ENCODE data around the gene RFTN1. TPM values are rescaled to one million over a fixed set of nuclear protein-coding genes. Genes with fewer than 3 reads are reported as not detected.

RFTN1 gene
- total RNA-seq, 1 experiment from 2014 or later = 4.5 TPM

DNA sequence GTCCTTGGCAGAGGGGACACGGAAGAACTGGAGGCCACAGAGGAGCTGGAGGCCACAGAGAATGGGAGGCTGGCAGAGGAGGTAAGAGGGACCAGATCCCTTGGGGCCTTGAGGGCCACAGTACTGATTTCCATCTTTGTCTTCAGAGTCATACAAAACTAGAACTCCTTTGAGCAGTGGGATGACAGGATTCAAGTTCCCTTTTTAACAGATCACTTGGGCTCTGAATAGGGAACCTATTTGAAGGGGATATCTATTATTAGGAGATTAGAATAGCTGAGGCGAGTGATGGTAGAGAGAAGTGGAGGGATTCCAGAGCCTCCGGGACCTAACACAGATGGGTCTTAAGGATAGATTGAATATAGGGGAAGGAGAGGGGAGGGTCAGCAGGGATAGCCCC, 192.8 kb downstream of the RFTN1 start:
- Mint-ChIP-seq H3K27me3 (ENCODE audit: insufficient read depth, unreplicated experiment) (no peaks in the 10 kb centered on the region), H3K36me3 (ENCODE audit: insufficient read depth, unreplicated experiment) (no peaks in the 10 kb centered on the region), H3K4me1 (ENCODE audit: insufficient read depth, unreplicated experiment) (no peaks in the 10 kb centered on the region), H3K9me3 (ENCODE audit: unreplicated experiment) (no peaks in the 10 kb centered on the region), H3K4me3 (ENCODE audit: unreplicated experiment) (no peak overlapping the region), H3K27ac (ENCODE audit: low read depth, unreplicated experiment) (no peak overlapping the region)
- TF ChIP-seq, protein P1, sequence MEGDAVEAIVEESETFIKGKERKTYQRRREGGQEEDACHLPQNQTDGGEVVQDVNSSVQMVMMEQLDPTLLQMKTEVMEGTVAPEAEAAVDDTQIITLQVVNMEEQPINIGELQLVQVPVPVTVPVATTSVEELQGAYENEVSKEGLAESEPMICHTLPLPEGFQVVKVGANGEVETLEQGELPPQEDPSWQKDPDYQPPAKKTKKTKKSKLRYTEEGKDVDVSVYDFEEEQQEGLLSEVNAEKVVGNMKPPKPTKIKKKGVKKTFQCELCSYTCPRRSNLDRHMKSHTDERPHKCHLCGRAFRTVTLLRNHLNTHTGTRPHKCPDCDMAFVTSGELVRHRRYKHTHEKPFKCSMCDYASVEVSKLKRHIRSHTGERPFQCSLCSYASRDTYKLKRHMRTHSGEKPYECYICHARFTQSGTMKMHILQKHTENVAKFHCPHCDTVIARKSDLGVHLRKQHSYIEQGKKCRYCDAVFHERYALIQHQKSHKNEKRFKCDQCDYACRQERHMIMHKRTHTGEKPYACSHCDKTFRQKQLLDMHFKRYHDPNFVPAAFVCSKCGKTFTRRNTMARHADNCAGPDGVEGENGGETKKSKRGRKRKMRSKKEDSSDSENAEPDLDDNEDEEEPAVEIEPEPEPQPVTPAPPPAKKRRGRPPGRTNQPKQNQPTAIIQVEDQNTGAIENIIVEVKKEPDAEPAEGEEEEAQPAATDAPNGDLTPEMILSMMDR (IDR thresholded peaks at IDR 0.05; ENCODE audit: unreplicated experiment) = no peak
- ChIA-PET POLR2A (no interaction called here), CTCF (interaction anchor here (0.6 to 2.5 kb wide), 6 partner anchors 9 to 231 kb away, joined by 3 to 12 read pairs (median 4); no protein-coding TSS in a partner anchor)
- intact Hi-C loops (cut with micrococcal nuclease) = no loop called here
- BruUV-seq (replicated peaks) = no TSS peak
- DNase-seq (ENCODE audit: unreplicated experiment) = no peak

DNA sequence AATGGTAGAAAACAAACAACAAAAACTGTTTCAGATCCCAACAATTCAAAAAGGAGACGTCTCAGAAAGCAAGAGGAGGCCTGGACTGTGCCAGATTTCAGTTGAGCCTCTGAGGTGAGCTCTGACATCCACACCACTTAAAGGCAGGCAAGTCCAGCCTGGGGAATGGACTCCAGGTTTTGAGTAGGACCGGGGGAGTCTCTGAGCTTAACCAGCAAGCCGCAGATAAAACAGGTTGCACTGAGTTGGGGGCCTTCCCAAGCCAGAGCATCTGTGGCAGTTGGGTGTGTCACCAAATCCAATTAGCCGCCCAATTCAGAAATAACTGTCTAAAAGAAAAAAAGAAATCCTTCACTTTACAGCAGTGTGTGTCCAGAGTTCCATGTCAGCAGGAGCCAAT, 193.8 kb downstream of the RFTN1 start:
- H3K36me3 Mint-ChIP-seq (ENCODE audit: insufficient read depth, unreplicated experiment) = no peaks in the 10 kb centered on the region
- TF ChIP-seq, protein P1 (IDR thresholded peaks at IDR 0.05; ENCODE audit: unreplicated experiment) = no peak
- ChIA-PET CTCF (interaction anchor here (0.8 to 2.5 kb wide), 4 partner anchors 10 to 232 kb away, joined by 3 to 12 read pairs (median 6); no protein-coding TSS in a partner anchor), POLR2A (no interaction called here)
- no peak for DNase-seq (ENCODE audit: unreplicated experiment)
- intact Hi-C loops (cut with micrococcal nuclease) = no loop called here
- H3K27me3 Mint-ChIP-seq (ENCODE audit: insufficient read depth, unreplicated experiment) = no peaks in the 10 kb centered on the region
- no peaks in the 10 kb centered on the region for H3K9me3 Mint-ChIP-seq (ENCODE audit: unreplicated experiment)
- no TSS peak for BruUV-seq (replicated peaks)
- no peak overlapping the region for H3K4me3 Mint-ChIP-seq (ENCODE audit: unreplicated experiment)
- no peak overlapping the region for H3K27ac Mint-ChIP-seq (ENCODE audit: low read depth, unreplicated experiment)
- H3K4me1 Mint-ChIP-seq (ENCODE audit: insufficient read depth, unreplicated experiment) = no peaks in the 10 kb centered on the region

DNA sequence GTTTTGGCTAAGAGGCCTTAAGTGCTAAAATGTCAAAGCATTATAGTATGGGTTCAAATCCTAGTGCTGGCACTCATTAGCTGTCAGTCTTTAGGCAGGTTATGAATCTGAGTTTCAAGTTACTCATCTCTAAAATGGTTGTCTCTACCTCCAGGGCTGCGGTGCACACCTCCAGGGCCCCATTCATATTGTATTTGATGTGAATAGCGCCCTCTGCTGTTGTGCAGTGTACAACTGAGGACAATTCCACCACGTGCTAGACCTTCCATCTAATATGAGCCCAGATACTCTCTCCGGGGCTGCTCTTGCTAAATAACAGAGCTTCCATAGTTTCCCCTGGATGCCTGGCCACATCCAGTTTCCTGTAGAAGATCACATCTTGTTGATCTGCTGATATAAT, 194.2 kb downstream of the RFTN1 start:
- no peaks in the 10 kb centered on the region for H3K36me3 Mint-ChIP-seq (ENCODE audit: insufficient read depth, unreplicated experiment)
- no TSS peak for BruUV-seq (replicated peaks)
- CTCF ChIA-PET = interaction anchor here (0.7 to 2.5 kb wide), 5 partner anchors 10 to 67 kb away, joined by 3 to 12 read pairs (median 3); no protein-coding TSS in a partner anchor

DNA sequence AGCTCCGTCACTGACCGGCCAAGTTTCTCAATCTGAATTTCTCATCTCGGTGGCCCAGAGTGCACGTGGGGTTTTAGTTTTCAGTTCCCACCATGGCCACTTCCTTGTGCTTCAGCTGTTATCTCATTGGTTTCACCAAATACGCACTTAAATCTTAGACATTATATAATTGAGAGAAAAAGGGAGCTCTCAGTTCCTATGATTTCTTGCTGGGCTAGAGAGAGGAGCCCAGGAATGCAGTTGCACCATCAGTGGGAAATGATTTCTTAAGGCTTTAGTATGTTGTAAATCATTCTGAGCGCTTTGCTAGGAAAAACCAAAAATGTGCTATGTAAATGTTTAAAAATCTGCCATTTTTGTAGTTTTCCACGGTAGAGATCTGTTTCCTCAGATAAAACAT, 195.3 kb downstream of the RFTN1 start:
- BruUV-seq (replicated peaks) = no TSS peak
- no peaks in the 10 kb centered on the region for H3K36me3 Mint-ChIP-seq (ENCODE audit: insufficient read depth, unreplicated experiment)
- no peak overlapping the region for H3K4me3 Mint-ChIP-seq (ENCODE audit: unreplicated experiment)
- no peaks in the 10 kb centered on the region for H3K4me1 Mint-ChIP-seq (ENCODE audit: insufficient read depth, unreplicated experiment)
- H3K27me3 Mint-ChIP-seq (ENCODE audit: insufficient read depth, unreplicated experiment) = no peaks in the 10 kb centered on the region
- ChIA-PET CTCF (interaction anchor here (0.6 kb wide), 1 partner anchor 232 kb away, joined by 3 read pairs; no protein-coding TSS in a partner anchor), POLR2A (interaction anchor here (0.7 kb wide), 1 partner anchor 212 kb away, joined by 5 read pairs; no protein-coding TSS in a partner anchor)
- intact Hi-C loops (cut with micrococcal nuclease) = no loop called here
- TF ChIP-seq, protein P1 (IDR thresholded peaks at IDR 0.05; ENCODE audit: unreplicated experiment) = no peak
- no peaks in the 10 kb centered on the region for H3K9me3 Mint-ChIP-seq (ENCODE audit: unreplicated experiment)
- DNase-seq (ENCODE audit: unreplicated experiment) = no peak
- no peak overlapping the region for H3K27ac Mint-ChIP-seq (ENCODE audit: low read depth, unreplicated experiment)

More for the DNA sequence above, 194.2 kb downstream of the RFTN1 start:
- POLR2A ChIA-PET = no interaction called here
- intact Hi-C loops (cut with micrococcal nuclease) = no loop called here
- Mint-ChIP-seq H3K9me3 (ENCODE audit: unreplicated experiment) (no peaks in the 10 kb centered on the region), H3K4me1 (ENCODE audit: insufficient read depth, unreplicated experiment) (no peaks in the 10 kb centered on the region), H3K4me3 (ENCODE audit: unreplicated experiment) (no peak overlapping the region), H3K27me3 (ENCODE audit: insufficient read depth, unreplicated experiment) (no peaks in the 10 kb centered on the region), H3K27ac (ENCODE audit: low read depth, unreplicated experiment) (no peak overlapping the region)
- peak; percentile 55 for DNase-seq (ENCODE audit: unreplicated experiment)
- TF ChIP-seq, protein P1 (IDR thresholded peaks at IDR 0.05; ENCODE audit: unreplicated experiment) = peak; percentile 23
